Measurements from ENCODE around the gene IRF4.

DNA sequence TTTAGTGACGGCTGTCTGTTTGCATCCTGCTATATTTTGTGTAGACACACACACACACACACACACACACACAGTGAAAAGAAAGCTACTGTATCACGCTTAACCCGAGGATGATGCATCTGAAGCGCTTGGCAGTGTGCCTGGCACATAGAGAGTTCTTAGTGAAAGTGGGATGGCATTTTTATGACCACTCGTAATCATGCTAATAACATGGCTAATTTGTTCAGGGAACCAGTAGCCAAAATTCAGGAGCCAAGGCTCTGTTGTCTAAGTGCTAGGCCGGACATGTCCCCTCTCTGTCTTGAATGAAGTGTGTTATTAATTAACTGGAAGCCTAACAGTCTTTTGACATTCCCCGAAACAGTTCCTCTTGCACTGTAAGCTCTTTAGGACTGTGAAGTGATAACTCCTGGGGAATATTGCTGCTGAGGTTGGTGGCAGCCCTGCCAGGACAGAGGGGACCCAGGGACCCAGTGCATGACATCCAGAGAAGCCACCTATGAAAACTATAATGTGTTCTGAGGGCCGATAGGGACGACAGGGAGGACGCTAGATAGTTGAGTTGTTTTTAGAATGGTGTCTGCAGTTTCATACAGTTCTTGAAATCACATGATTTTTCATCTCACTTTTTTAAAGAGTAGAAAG is 45.0 kb upstream of the IRF4 start:
- TF ChIP-seq, protein P1, sequence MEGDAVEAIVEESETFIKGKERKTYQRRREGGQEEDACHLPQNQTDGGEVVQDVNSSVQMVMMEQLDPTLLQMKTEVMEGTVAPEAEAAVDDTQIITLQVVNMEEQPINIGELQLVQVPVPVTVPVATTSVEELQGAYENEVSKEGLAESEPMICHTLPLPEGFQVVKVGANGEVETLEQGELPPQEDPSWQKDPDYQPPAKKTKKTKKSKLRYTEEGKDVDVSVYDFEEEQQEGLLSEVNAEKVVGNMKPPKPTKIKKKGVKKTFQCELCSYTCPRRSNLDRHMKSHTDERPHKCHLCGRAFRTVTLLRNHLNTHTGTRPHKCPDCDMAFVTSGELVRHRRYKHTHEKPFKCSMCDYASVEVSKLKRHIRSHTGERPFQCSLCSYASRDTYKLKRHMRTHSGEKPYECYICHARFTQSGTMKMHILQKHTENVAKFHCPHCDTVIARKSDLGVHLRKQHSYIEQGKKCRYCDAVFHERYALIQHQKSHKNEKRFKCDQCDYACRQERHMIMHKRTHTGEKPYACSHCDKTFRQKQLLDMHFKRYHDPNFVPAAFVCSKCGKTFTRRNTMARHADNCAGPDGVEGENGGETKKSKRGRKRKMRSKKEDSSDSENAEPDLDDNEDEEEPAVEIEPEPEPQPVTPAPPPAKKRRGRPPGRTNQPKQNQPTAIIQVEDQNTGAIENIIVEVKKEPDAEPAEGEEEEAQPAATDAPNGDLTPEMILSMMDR (IDR thresholded peaks at IDR 0.05): no peak
- TF ChIP-seq EZH2 (IDR thresholded peaks at IDR 0.05; ENCODE audit: borderline replicate concordance, insufficient read depth, low read depth, low read length, poor library complexity, severe bottlenecking): no peak

Measured in B cell (primary cell).